Measurements from ENCODE around the gene TENM4.

Gene TENM4

DNA sequence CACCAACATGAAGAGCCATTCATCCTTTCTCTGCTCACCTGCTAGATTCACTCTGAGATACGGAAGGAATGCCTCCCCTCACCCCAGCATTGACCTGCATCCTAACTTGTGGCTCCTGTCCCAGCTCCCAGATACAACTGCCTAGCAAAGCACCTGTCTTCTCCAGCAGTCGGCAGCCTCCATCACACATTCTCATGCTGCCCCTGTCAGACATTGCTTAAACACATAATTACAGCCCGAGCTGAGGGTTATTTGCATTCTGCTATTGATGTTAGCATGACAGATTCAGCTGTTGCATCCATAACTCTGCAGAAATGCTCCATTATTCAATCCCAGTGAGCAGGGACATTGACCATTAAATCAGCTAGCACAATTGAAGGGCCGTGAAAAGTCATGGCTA is 681.8 kb downstream of the TENM4 start:
- DNase-seq: peak; percentile 88

DNA sequence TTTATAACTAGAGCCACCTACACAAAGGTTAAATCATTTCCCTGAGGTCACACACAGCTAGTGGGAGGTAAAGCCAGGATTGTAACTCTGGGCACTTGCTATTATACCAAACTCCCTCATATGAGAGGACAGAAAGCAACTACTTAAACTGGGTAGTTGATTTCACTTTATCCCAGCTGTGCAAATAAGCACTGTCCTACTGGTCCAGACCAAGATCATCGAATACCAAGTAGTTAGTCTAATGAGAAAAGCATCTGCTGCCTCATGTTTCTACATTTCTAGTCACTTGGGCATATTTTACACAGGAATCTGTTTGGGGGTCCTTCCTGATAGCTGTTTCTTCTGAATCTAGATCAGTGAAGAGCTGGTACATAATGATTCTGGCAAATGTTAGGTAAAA is 687.5 kb downstream of the TENM4 start:
- no peak for DNase-seq

DNA sequence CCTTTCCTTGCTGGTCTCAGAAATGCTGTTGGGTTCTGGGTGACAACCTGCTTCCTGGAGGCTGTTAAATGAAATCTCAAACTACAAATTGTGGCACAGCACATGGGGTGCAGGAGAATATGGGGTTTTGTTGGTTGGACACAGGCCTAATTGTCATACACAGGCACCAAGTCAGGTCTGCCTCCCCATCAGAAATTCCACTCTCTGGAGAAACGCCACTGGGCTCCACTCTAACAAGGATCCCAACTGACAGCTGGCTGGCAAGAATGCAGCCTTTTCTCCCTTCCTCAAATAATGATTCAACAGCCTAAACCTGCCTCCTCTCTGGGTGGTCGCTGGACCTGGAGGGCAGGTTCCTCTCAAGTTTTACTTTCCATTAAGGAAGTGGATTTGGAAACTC is 688.3 kb downstream of the TENM4 start:
- DNase-seq: no peak

DNA sequence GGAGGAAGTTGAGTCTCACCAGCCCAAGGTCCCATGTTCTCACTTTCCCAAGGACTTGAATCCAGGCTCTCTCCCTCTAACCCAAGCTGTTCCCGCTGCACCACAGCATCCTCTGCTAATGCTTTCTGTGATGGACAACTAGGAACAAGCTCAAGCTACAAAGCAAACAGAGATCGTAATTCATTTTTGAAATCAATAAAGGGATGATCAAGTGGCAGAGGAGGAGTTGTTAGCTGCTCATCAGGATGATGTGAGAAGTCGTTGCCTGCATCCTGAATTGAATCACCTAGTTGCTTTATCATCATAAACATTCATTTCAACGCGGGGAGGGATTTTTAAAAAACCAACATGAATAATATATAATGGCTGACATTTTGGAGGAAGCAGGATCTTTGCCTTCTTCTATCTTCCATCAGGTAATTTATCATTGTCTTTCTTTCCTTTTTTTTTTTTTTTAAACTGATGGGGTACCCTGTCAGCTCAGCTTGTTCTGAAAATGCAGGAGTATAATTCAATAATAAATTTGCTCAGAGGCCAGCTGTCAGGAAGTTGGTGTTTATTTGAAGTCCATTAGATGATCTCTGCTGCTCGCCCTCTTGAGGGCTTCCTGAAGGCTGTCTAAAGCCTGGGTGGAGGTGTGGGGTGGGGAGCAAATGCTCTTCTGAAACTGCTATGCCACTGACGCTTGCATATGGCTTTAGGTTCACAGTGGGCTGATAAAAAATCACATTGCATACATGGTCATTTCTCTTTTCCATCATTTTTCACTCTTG is 691.7 kb downstream of the TENM4 start:
- no peak for DNase-seq

DNA sequence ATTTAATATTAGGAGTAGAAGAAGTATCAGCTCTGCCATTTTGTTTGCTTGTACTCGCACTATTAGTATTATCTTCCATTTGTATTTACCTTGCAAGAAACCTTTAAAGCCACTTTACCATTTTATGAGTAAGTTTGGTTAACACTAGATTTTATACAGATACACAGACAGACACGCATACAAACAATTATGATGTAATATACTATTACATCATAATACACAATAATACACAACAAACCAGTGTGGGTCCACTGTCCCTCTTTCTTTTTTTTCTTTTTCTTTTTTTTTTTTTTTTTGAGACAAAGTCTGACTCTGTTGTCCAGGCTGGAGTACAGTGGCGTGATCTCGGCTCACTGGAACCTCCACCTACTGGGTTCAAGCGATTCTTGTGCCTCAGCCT is 695.9 kb downstream of the TENM4 start:
- no peak for DNase-seq

DNA sequence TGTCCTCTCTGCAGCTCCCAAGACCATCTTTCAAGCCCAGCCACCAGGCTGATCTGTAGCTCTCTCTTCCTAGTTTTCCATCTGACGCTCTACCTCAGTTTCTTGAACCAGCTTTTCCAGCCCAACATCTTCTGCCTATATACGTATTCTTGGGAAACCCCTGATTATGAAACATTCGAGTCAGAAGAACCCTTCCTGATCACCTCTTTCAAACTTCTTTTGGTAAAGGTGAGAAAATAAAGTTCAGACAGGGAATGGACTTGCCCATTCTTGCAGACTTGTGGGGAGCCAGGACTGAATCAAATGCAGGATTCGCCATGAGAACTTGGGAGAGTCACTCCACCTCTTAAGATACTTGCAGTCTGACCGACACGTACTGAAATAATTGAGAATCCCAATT is 696.6 kb downstream of the TENM4 start:
- DNase-seq: no peak

DNA sequence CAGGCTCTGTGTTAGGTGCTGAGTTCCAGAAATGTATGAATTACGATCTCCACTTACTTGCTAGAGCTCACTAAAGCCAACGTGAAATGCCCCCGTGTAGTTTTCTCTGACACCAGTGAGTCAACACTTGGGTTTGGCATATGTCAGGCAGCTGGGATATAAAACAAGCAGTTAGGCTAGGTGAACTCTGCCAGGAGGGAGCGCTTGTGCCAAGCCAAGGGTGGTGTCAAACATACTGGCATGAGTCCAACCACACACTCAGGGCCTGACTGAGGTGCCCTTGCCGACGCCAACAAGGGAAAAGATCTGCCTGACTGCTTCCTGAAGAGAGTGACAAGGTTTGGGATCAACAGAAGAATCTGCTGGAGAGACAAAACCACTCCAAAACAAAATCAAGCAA is 698.4 kb downstream of the TENM4 start:
- peak; percentile 69 for DNase-seq

DNA sequence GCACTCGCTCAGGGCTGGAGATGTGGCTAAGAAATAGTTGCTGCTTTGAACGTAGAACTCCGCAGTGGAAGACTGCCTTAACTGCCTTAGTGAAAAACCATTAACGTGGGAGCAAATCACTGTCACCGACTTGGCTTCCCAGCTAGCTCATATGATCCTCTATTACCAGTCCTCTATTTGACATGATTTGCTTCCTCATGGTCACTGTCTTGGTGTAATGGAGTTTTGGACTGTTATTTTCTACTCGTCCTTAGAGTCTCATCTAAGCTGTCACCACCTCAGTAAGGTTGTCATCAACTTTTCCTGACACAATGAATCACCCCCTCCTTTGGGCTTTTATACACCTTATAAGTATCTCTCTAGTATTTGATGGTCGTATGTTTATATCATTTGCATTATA is 699.1 kb downstream of the TENM4 start:
- no peak for DNase-seq

DNA sequence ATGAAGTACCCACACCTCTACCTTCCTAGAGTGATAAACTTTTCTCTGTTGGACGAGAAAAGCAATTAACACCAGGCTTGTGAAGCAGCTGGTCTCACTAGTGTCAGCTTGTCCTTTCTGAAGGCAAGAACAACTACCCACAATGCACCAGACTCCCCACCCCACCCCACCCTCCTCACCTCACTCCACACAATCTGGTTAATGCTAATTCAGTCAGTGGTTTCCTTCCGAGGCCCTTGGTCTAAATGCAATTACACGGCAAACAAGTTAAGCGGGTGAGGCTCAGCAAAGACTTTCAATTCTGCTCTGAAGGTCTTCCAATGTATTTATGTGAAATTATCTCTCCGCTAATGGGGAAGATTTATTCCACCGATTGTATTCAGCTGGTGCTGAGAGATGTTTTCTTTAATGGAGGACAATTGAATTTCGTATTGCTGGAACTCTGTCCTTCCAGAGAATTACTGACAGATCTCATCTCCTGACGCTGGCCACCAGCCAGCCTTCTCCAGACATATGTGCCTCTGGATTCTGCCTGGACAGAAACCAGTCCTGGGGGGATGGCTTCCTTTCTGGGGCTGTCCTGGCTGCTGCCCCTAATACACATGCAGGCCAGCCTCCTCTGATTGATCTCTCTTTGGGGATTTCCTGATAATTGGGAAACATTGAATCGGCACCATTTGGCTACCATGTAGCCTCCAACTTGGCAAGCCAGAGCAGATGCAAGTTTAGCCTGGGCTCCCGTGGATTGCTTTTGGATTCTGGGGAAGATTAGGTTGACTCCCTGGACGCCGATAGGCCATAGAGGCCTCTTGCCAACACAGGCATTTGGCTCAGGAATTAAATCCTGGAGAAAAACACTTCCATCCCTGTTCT is 700.4 kb downstream of the TENM4 start:
- DNase-seq: no peak

DNA sequence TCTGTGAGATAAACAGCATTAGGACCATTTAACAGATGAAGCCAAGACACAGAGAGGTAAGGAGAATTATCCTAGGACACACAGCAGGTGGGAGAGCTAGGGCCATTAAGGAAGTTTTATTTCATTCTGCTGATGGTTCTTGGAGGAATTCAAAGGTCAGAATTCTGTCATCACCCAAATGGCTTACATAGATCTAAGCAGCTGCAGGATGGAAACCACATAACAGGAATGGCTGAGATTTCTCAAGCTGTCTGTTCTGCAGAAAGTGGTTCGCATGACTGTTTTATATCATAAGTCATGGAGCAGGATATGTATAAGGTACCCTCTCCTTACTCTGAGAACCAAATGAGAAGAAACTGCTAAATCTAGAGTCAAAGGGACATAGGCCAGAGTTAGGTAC is 702.9 kb downstream of the TENM4 start:
- no peak for DNase-seq

DNA sequence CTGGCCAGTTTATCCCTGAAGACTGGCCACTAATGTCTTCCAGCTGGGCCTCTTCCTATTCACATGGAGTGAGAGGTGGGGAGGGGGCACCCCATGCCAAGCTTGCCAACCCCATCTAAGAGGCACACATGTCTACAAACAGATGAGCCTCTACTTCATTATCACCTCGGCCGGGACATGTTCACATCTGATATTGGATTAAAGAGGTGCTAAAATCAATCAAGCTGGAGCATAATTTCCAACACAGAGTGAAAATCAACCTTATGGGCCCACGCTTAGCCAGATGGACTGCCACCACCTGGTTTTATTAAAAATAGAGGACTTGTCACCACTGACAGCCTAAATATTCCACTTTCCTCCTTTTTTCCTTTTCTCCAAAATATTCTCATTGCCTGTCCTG is 703.5 kb downstream of the TENM4 start:
- DNase-seq: no peak

DNA sequence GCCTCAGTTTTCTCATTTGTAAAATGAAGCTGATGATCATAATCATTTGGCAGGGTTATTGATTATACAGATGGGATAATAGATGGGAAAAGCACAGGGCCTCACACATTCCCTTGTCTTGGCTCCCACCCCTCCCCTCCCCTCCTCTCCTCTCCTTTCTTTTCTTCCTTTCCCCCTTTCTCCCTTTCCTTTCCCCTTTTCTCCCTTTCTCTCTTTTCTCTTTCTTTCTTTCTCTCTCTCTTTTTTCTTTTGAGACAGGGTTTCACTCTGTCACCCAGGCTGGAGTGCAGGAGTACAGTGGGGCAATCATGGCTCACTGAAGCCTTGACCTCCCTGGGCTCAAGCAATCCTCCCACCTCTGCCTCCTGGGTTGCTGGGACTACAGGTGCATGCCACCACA is 705.1 kb downstream of the TENM4 start:
- no peak for DNase-seq

DNA sequence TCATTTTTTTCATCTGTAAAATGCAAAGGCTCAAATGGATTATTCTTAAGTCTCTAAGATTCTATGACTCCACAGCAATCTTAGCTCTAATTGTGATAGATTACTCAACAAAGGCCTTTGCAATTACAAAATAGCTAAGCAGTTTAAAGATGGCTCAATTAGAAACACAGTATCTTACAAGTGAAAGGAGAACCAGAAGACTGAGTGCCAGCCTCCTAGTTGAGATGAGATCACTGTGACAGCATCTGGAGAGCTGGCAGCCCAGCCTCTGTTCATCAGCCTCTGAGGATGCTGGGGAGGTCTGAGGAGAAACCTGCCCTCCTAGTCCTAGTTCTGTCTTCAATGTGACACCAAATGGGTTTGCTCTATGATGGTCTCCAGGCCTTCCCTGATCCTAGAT is 707.8 kb downstream of the TENM4 start:
- DNase-seq: no peak

DNA sequence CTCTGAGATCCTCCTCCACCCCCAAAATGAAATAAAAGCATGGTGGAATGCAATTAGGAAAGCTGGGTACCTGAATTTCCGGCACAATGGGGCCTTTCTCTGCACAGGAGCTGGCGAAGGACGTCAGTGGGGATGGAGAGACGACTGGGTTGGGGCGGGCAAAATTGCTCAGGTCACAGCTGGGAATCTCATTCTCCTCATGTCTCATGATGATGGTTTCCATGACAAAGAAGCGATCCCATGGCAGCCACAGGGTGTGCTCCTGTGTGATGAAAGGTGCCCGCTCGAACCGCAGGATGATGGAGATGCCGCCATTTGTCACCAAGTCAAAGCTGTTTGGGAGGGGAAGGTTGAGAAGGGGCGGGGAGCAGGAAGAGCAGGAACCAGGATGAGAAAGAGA is 708.6 kb downstream of the TENM4 start:
- no peak for DNase-seq

DNA sequence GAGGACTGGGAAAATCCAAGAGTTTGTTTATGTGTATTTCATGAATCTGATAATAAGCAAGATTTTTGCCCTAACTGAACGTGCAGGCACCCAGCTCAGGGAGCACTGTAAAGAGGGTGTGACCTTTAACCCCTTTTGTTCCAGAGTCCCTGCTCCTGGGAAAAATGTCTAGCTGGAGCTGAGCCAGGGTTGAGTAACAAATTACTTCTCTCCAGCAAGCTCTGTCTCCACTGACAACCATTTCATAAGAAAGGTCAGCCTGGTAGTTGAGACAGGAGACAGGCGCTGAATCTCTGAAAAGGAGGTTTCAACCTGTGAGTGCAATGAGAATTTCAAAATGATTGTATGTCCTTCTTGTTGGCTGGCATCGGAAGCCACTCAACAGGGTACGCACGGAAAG is 709.8 kb downstream of the TENM4 start:
- no peak for DNase-seq

DNA sequence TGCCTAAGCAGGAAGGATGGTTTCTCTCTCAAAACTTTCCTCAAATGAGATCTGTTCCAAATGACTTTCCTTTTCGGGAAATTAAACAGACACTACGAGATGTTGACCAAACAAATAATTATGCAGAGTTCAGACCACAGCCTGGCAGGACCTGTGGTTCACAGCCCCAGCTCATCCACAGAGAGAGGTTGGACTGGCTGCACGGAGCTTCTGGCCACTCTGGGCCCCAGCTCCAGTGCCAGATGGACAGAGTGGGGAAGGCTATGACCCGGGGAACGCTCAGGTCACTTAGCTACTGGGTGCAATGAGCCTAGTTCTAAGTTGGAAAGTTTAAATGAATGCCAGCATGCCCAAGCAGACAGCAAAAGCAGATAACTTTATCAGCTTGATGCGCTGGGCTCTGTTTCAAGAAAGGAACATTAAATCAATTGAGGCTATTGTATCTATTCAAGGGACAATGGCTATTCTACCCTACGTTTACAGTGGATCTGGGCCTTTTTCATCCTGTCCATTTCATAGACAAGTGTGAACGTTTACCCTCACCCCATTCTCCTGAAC is 710.5 kb downstream of the TENM4 start:
- DNase-seq: no peak

DNA sequence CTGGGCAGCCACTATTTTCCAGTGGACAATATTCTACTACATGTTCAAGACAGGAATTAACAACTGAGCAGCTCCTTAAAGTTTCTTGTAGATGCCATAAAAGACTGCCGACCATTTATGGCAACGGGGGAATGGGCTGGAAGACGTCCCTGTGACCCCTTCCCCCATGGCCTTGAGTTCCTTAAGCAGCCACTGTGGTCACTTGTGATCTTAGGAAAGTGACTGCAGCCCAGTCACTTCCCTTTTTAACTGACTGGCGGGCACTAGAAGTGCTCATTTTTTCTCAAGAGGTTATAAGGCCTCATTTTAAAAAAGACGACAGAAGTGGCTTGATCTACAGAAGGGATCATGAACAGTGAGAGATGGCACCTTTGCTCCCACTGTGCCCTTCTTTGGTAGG is 713.0 kb downstream of the TENM4 start:
- no peak for DNase-seq

DNA sequence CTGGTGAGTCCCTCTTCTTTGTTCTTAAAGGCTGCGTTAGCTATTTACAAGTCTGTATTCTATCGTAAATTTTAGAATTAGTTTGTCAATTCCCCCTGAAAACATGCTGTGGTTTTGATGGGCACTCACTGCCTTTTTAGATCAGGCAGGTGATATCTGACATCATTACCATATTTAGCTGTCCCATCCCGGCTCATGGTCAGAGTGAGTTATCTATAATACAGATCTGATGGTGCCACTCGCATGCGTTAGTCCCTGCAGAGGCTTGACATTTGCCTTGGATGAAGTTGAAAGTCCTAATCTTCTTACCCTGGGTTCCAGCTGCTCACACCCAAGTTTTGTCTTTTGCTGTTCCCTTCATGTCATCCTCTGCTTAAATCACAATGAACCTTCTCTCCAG is 715.6 kb downstream of the TENM4 start:
- DNase-seq: no peak

DNA sequence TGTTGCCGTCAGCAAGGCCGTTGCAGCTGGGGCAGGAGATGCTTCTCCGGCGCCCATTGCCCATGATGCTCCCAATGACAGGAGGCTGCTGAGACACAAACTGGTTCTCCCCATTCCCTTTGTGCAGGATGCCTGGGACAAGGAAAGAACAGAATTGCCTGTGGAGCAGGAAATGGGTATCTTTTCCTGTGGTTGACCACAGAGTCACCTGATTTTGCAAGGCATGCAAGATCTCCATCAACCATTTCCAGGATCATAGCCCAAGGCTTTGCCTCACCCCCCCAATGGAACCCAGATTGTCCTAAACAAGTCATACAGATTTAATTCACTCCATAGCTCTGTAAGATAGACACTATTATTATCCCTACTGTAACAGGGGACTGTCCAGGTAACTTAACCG is 718.0 kb downstream of the TENM4 start:
- DNase-seq: no peak

DNA sequence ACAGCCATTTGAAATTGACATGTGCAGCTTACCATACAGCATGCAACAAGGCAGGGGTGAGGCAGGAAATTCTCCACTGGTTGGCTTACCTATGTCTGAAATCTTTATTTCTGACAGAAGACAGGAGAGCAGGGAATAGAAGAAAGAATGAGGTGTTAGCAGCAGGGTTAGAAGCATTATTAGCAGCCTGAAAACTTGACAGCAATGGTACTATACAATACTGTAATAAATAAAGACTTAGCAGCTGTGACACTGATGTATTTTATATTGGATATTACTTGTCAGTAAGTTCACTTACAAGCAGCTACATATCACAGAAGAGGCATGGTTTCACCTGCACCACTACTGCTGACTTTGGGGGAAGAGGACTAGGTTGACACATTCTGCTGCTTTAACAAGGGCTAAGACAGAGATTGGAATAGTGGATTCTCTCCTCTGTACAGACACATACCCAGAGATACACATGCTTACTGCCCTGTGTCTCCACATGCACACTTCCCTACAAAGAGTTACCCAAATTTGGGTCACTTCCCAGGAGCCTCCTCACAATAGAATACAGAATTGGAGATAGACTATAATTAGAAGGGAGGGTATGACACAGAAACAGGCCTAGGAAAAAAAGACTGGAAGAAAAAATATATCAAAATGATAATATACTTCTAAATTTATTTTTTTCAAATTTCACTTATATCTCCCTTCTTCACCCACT is 720.4 kb downstream of the TENM4 start:
- DNase-seq: no peak

DNA sequence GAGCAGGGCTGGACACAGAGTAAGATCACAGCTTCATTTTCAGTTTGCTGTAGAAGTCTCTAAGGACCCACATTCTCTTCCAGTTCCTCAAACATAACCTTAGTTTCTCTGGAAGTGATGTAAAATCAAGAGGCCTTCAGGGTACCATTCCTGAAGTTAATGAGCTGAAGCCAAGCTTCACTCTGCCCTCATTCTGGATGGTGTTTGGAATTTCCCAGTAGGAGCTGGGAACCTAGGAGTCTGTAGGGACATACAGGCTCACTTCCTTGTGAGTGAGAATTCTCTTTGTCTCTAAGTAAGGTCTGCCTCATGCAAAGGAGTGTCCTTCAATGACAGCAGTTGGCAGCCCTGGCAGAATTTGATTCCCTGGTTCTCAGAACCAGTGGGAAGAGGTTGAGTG is 723.8 kb downstream of the TENM4 start:
- no peak for DNase-seq

DNA sequence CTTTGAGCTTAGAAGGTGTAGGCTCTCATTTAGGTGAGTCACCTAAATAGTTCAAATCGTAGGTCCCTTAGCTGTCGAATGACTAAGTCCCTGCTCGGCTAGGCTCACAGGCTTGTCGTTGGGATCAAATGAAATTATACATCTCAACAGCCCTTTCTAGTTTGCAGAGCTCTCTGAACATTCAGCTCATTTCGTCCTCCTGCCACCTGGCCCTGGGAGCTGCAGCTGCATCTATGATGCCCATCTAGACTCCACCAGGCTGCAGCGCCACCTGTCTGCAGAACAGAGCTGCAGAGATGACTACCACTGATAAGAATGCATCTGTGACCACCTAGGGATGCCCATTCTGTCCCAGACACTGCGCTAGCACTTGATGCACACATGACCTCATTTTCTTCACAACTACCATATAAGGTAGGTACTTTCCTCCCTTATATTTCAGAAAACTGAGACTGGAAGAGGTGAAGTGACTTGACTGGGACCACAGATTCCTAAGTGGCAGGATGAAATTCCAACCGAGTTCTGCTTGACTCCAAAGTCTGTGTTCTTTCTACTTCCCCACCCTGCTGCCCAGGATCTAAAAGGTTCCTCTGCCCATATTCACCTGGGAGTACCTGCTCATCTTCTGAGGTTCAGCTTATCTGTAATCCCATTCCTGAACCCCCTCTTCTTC is 725.1 kb downstream of the TENM4 start:
- DNase-seq: peak; percentile 83

DNA sequence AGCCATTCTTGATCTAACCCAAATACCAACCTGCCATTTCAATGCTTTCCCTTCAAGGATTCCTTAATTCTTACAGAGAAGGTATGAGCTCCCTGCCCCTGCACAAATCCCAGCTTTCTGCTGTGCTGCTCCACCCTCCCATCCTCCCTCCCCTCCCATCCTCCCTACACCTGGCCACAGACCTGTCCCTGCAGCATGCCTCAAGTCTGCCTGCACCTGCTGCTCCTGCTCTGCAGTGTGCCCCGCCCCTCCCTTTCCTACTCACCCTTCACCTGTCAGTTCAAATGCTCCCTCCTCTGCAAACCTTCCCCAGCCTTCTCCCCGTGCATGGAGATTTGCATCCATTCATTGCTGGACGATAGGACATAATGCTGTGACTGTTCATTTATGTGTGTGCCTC is 726.3 kb downstream of the TENM4 start:
- peak; percentile 87 for DNase-seq

All from NCI-H774 (cell line).